Measurements from ENCODE around the gene MMP8. TPM values are rescaled to one million over a fixed set of nuclear protein-coding genes. Genes with fewer than 3 reads are reported as not detected.

The MMP8 gene
- polyA plus RNA-seq, 1 donor from 2014 or later = not detected

- no peak overlapping the region for H3K4me2 ChIP-seq (ENCODE audit: low read length)
- H3K9me3 ChIP-seq (ENCODE audit: low read length) = no peaks in the 10 kb centered on the region
- TF ChIP-seq RAD21 (conservative IDR thresholded peaks at IDR 0.05) = peak; percentile 56
- peak; percentile 36 for TF ChIP-seq SMC3 (conservative IDR thresholded peaks at IDR 0.05; ENCODE audit: poor library complexity)
- peak; percentile 53 for TF ChIP-seq CTCF (IDR thresholded peaks at IDR 0.05; ENCODE audit: poor library complexity, severe bottlenecking)
- no peak for TF ChIP-seq POLR2AphosphoS5 (IDR thresholded peaks at IDR 0.05)
- no peaks in the 10 kb centered on the region for H3K27me3 ChIP-seq (ENCODE audit: insufficient read depth, low read depth, low read length)
- H3K27ac ChIP-seq (ENCODE audit: low read length) = no peak overlapping the region
- H3F3A ChIP-seq (ENCODE audit: insufficient read depth, low read length, poor library complexity, severe bottlenecking) = no peaks in the 10 kb centered on the region
- no peak overlapping the region for H3K9ac ChIP-seq (ENCODE audit: low read length)
- no peak overlapping the region for H2AFZ ChIP-seq (ENCODE audit: low read depth, low read length)
- H3K79me2 ChIP-seq (replicated peaks; ENCODE audit: insufficient read depth, low read length) = no peaks in the 10 kb centered on the region
- no peaks in the 10 kb centered on the region for H3K36me3 ChIP-seq (ENCODE audit: insufficient read depth, low read length)
- no peaks in the 10 kb centered on the region for H3K9me2 ChIP-seq (ENCODE audit: insufficient read depth, low read length)
- no peaks in the 10 kb centered on the region for H4K20me1 ChIP-seq (ENCODE audit: insufficient read depth)
- no peak overlapping the region for H3K4me3 ChIP-seq (ENCODE audit: low read length)
Observed at GRCh38 chr11:102666331-102666957, 58.3 kb downstream of the MMP8 start.

- H4K20me1 ChIP-seq (ENCODE audit: insufficient read depth) = no peaks in the 10 kb centered on the region
- no peak overlapping the region for H2AFZ ChIP-seq (ENCODE audit: low read depth, low read length)
- H3K27me3 ChIP-seq (ENCODE audit: insufficient read depth, low read depth, low read length) = no peaks in the 10 kb centered on the region
- no peak for TF ChIP-seq REST (IDR thresholded peaks at IDR 0.05; ENCODE audit: borderline replicate concordance)
- no peak for TF ChIP-seq RAD21 (conservative IDR thresholded peaks at IDR 0.05)
- TF ChIP-seq MXI1 (conservative IDR thresholded peaks at IDR 0.05; ENCODE audit: poor library complexity, severe bottlenecking) = no peak
- TF ChIP-seq EP300 (conservative IDR thresholded peaks at IDR 0.05; ENCODE audit: poor library complexity, severe bottlenecking) = no peak
- H3K9me2 ChIP-seq (ENCODE audit: insufficient read depth, low read length) = no peaks in the 10 kb centered on the region
- H3K9ac ChIP-seq (ENCODE audit: low read length) = no peak overlapping the region
- H3K79me2 ChIP-seq (replicated peaks; ENCODE audit: insufficient read depth, low read length) = no peaks in the 10 kb centered on the region
- no peaks in the 10 kb centered on the region for H3K36me3 ChIP-seq (ENCODE audit: insufficient read depth, low read length)
- H3K9me3 ChIP-seq (ENCODE audit: low read length) = no peaks in the 10 kb centered on the region
- H3K4me3 ChIP-seq (ENCODE audit: low read length) = no peak overlapping the region
- H3K27ac ChIP-seq (ENCODE audit: low read length) = no peak overlapping the region
- H3K4me2 ChIP-seq (ENCODE audit: low read length) = no peak overlapping the region
- no peaks in the 10 kb centered on the region for H3F3A ChIP-seq (ENCODE audit: insufficient read depth, low read length, poor library complexity, severe bottlenecking)
Observed at GRCh38 chr11:102664001-102664752, 60.6 kb downstream of the MMP8 start.

- Histone ChIP-seq H3K4me3 (ENCODE audit: low read length) (no peak overlapping the region), H4K20me1 (ENCODE audit: insufficient read depth) (no peaks in the 10 kb centered on the region), H3K36me3 (ENCODE audit: insufficient read depth, low read length) (no peaks in the 10 kb centered on the region), H3K4me2 (ENCODE audit: low read length) (no peak overlapping the region), H3K27ac (ENCODE audit: low read length) (no peak overlapping the region), H3K9ac (ENCODE audit: low read length) (no peak overlapping the region), H2AFZ (ENCODE audit: low read depth, low read length) (no peak overlapping the region), H3K9me3 (ENCODE audit: low read length) (no peaks in the 10 kb centered on the region), H3F3A (ENCODE audit: insufficient read depth, low read length, poor library complexity, severe bottlenecking) (no peaks in the 10 kb centered on the region), H3K79me2 (replicated peaks; ENCODE audit: insufficient read depth, low read length) (no peaks in the 10 kb centered on the region), H3K27me3 (ENCODE audit: insufficient read depth, low read depth, low read length) (no peaks in the 10 kb centered on the region), H3K9me2 (ENCODE audit: insufficient read depth, low read length) (no peaks in the 10 kb centered on the region)
- TF ChIP-seq POLR2AphosphoS5 (IDR thresholded peaks at IDR 0.05) (peak; percentile 94), EP300 (conservative IDR thresholded peaks at IDR 0.05; ENCODE audit: poor library complexity, severe bottlenecking) (peak; percentile 76), REST (IDR thresholded peaks at IDR 0.05; ENCODE audit: borderline replicate concordance) (peak; percentile 52), TAF1 (IDR thresholded peaks at IDR 0.05; ENCODE audit: low read depth) (no peak)
Observed at GRCh38 chr11:102662607-102663006, 62.1 kb downstream of the MMP8 start.
